CD14-positive monocyte (primary cell): ENCODE results near the gene COL21A1. TPM values are rescaled to one million over a fixed set of nuclear protein-coding genes. Genes with fewer than 3 reads are reported as not detected.

Experiments
- DNase-seq, 3 donors: peaks; one replicate each; pipeline ENCODE4 v3.0.0-alpha.2; 2011 to 2022
- H2AFZ ChIP-seq: 2 replicates; pipeline ENCODE4 v1.6.0; 2012; ENCODE audit warnings: mild to moderate bottlenecking, low read depth, low read length, inconsistent platforms; ENCODE audit not compliant: insufficient read depth, poor library complexity, severe bottlenecking
- H3K27ac ChIP-seq, 2 donors: 1 replicate in 1 of 2; 2 replicates in 1 of 2; pipeline ENCODE4 v1.5.1; 2012 to 2013; ENCODE audit warnings: low read length in 2 of 2, control low read depth in 1 of 2, inconsistent platforms in 1 of 2, low read depth in 1 of 2, mild to moderate bottlenecking in 1 of 2
- H3K27me3 ChIP-seq, 2 donors: one replicate each; pipeline versions ENCODE4 v1.6.0 to v1.6.1; 2011 to 2013; ENCODE audit warnings: low read length in 2 of 2; ENCODE audit not compliant: control insufficient read depth in 2 of 2, insufficient read depth in 2 of 2
- H3K36me3 ChIP-seq, 2 donors: replicated peaks in 1 of 2; 1 replicate in 1 of 2; 2 replicates in 1 of 2; pipeline versions ENCODE4 v1.5.1 to v1.6.1; 2012 to 2013; ENCODE audit warnings: low read length in 2 of 2, control low read depth in 1 of 2, inconsistent platforms in 1 of 2, mild to moderate bottlenecking in 1 of 2; ENCODE audit not compliant: insufficient read depth in 2 of 2, control insufficient read depth in 1 of 2
- H3K4me1 ChIP-seq, 2 donors: 1 replicate in 1 of 2; 2 replicates in 1 of 2; pipeline versions ENCODE4 v1.5.1 to v1.6.1; 2012 to 2013; ENCODE audit warnings: low read length in 2 of 2, control low read depth in 1 of 2, inconsistent platforms in 1 of 2, mild to moderate bottlenecking in 1 of 2, moderate library complexity in 1 of 2; ENCODE audit not compliant: insufficient read depth in 2 of 2, control insufficient read depth in 1 of 2
- H3K4me2 ChIP-seq: replicated peaks from 2 replicates; pipeline ENCODE3; 2012; ENCODE audit warnings: low read length, moderate library complexity, mild to moderate bottlenecking; ENCODE audit not compliant: poor library complexity, severe bottlenecking; ENCODE audit errors: extremely low read depth
- H3K4me3 ChIP-seq, 3 experiments: fragments of 200-600 bp in 1 of 3; sonication (generic) in 1 of 3; replicated peaks in 1 of 3; 1 replicate in 2 of 3; 2 replicates in 1 of 3; pipeline ENCODE4 v1.5.1; 2011 to 2013; ENCODE audit warnings: low read length in 3 of 3, mild to moderate bottlenecking in 3 of 3, control low read depth in 2 of 3, low read depth in 2 of 3, inconsistent platforms in 1 of 3, moderate library complexity in 1 of 3
- H3K79me2 ChIP-seq: 2 replicates; pipeline ENCODE4 v1.6.0; 2012; ENCODE audit warnings: mild to moderate bottlenecking, control low read depth, inconsistent platforms, low read length, moderate library complexity; ENCODE audit not compliant: insufficient read depth
- H3K9ac ChIP-seq: 2 replicates; pipeline ENCODE4 v1.6.0; 2017; ENCODE audit warnings: low read length, mild to moderate bottlenecking; ENCODE audit not compliant: insufficient read depth, poor library complexity, severe bottlenecking
- H3K9me3 ChIP-seq, 2 donors: replicated peaks in 1 of 2; 1 replicate in 1 of 2; 2 replicates in 1 of 2; pipeline versions ENCODE4 v1.5.1 to v1.6.1; 2012 to 2013; ENCODE audit warnings: low read length in 2 of 2, control low read depth in 1 of 2; ENCODE audit not compliant: control insufficient read depth in 1 of 2, insufficient read depth in 1 of 2
- H4K20me1 ChIP-seq: 2 replicates; pipeline ENCODE4 v1.6.0; 2012; ENCODE audit warnings: mild to moderate bottlenecking, low read length, control low read depth, moderate library complexity; ENCODE audit not compliant: insufficient read depth
- H3K27ac Mint-ChIP-seq, 7 donors: one replicate each; pipeline ENCODE4 v1.8.0; 2020; ENCODE audit warnings: mild to moderate bottlenecking in 7 of 7, mixed read lengths in 7 of 7, moderate library complexity in 6 of 7, inconsistent platforms in 2 of 7
- H3K27me3 Mint-ChIP-seq, 3 donors: one replicate each; pipeline ENCODE4 v1.8.0; 2021 to 2022; ENCODE audit warnings: low read depth in 3 of 3, mild to moderate bottlenecking in 3 of 3, mixed read lengths in 3 of 3, moderate library complexity in 3 of 3, inconsistent platforms in 1 of 3
- H3K36me3 Mint-ChIP-seq, 2 donors: one replicate each; pipeline ENCODE4 v1.8.0; 2020; ENCODE audit warnings: mixed read lengths in 2 of 2, inconsistent platforms in 1 of 2, mild to moderate bottlenecking in 1 of 2
- H3K4me1 Mint-ChIP-seq: one replicate; pipeline ENCODE4 v1.8.0; 2020; ENCODE audit warnings: mild to moderate bottlenecking, mixed read lengths
- H3K4me3 Mint-ChIP-seq, 2 donors: one replicate each; pipeline ENCODE4 v1.8.0; 2020; ENCODE audit warnings: mild to moderate bottlenecking in 2 of 2, mixed read lengths in 2 of 2, moderate library complexity in 1 of 2
- H3K9me3 Mint-ChIP-seq, 7 donors: one replicate each; pipeline ENCODE4 v1.8.0; 2020 to 2022; ENCODE audit warnings: mixed read lengths in 7 of 7, mild to moderate bottlenecking in 6 of 7, moderate library complexity in 6 of 7, inconsistent platforms in 2 of 7
- WGBS: methylation state at CpG from one replicate; pipeline ENCODE4 v1.1.5; 2013; ENCODE audit warnings: missing lambda C conversion rate; ENCODE audit not compliant: insufficient coverage; 5-methylcytosine and 5-hydroxymethylcytosine counted together
- intact Hi-C, 2 donors: fragments of 100-400 bp; cut with micrococcal nuclease; formaldehyde crosslinking; loops; one replicate each; pipeline versions ENCODE4 v1.15.0 to v1.15.1; 2023
- polyA plus RNA-seq, 3 donors: library from polyadenylated mRNA; depleted of rRNA in 1 of 3; unstranded in 2 of 3; stranded (reverse) in 1 of 3; fragments of 300-500 nt in 2 of 3; fragments of >200 nt in 1 of 3; fragmentation: Illumina TruSeq in 2 of 3; gene quantifications; 1 replicate in 2 of 3; 2 replicates in 1 of 3; pipeline ENCODE4 v1.2.3, GENCODE V29; 2012 to 2021
- TF ChIP-seq, protein P1 (sequence below): fragments of 200-600 bp; IDR thresholded peaks from one replicate; pipeline ENCODE4 v1.8.0; 2022; ENCODE audit warnings: antibody characterized with exemption, mild to moderate bottlenecking

COL21A1 gene
- polyA plus RNA-seq, 3 donors: 0.03 TPM; not detected in 2

DNA sequence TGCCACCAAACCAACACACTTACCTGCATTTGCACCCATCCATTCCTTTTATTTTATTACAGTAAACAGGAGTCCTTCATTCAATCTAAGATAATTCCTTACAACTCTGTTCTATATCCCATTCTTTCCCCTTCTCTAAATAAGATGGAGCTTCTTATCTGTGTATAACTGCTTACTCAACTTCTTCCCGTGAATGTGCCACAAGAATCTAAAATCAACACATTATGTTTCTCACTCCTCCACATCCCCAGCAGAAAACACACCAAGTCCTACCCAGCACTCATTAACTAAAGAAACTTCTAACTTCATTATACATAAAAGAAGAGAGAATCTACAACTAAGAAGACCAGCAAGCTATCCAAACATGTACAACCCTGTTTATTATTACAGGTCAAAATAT is 141.1 kb downstream of the COL21A1 start:
- H2AFZ ChIP-seq: no peak overlapping the region
- TF ChIP-seq, protein P1, sequence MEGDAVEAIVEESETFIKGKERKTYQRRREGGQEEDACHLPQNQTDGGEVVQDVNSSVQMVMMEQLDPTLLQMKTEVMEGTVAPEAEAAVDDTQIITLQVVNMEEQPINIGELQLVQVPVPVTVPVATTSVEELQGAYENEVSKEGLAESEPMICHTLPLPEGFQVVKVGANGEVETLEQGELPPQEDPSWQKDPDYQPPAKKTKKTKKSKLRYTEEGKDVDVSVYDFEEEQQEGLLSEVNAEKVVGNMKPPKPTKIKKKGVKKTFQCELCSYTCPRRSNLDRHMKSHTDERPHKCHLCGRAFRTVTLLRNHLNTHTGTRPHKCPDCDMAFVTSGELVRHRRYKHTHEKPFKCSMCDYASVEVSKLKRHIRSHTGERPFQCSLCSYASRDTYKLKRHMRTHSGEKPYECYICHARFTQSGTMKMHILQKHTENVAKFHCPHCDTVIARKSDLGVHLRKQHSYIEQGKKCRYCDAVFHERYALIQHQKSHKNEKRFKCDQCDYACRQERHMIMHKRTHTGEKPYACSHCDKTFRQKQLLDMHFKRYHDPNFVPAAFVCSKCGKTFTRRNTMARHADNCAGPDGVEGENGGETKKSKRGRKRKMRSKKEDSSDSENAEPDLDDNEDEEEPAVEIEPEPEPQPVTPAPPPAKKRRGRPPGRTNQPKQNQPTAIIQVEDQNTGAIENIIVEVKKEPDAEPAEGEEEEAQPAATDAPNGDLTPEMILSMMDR: no peak
- Mint-ChIP-seq H3K4me3 (no peak overlapping the region), H3K36me3 (no peaks in the 10 kb centered on the region), H3K27me3 (peaks cover 0 to 2% (median 0%) of the 10 kb centered on the region in 3 donors), H3K4me1 (peaks cover 6% of the 10 kb centered on the region), H3K9me3 (peaks cover 3 to 9% (median 6%) of the 10 kb centered on the region in 7 donors), H3K27ac (no peak overlapping the region)
- no peaks in the 10 kb centered on the region for H3K79me2 ChIP-seq
- H3K4me3 ChIP-seq: no peak overlapping the region
- DNase-seq: no peak
- peaks cover 3 to 18% of the 10 kb centered on the region in 2 donors for H3K4me1 ChIP-seq
- WGBS: 80% methylated on average over 1 of the region's 1 CpG
- H3K9me3 ChIP-seq: no peaks in the 10 kb centered on the region
- H3K27ac ChIP-seq: no peak overlapping the region
- no peaks in the 10 kb centered on the region for H4K20me1 ChIP-seq
- H3K4me2 ChIP-seq: no peak overlapping the region
- H3K36me3 ChIP-seq: no peaks in the 10 kb centered on the region
- H3K9ac ChIP-seq: no peak overlapping the region
- intact Hi-C loops: no loop called here
- no peaks in the 10 kb centered on the region for H3K27me3 ChIP-seq

DNA sequence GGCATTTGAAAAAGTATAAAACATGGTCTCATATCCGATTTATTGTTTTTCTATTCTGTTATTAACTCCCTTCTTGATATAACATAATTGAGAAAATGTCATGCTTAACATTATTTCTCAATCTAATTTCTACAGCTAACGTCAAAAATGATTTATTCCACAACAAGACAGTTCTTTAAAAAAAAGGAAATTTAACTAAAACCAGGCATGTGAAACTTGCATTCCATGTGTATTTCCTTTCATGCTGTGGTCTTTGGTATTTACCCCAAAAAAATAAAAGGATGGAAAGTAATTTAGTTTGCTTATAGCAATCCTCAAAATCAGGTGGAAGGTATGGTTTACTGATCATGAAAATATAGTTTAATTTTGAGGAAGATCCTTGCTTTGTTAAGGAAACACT is 142.8 kb downstream of the COL21A1 start:
- no CpG with 5 or more reads among the region's 2 CpGs for WGBS
- no peaks in the 10 kb centered on the region for H3K9me3 ChIP-seq

More for the DNA sequence above, 142.8 kb downstream of the COL21A1 start:
- no peak overlapping the region for H3K4me2 ChIP-seq
- Mint-ChIP-seq H3K27me3 (peaks cover 0 to 2% (median 0%) of the 10 kb centered on the region in 3 donors), H3K4me3 (no peak overlapping the region), H3K9me3 (peaks cover 3 to 11% (median 7%) of the 10 kb centered on the region in 7 donors), H3K36me3 (no peaks in the 10 kb centered on the region), H3K27ac (no peak overlapping the region), H3K4me1 (peaks cover 21% of the 10 kb centered on the region)
- intact Hi-C loops: no loop called here
- H3K4me1 ChIP-seq: peaks cover 19 to 32% of the 10 kb centered on the region in 2 donors
- no peaks in the 10 kb centered on the region for H4K20me1 ChIP-seq
- H3K9ac ChIP-seq: no peak overlapping the region
- TF ChIP-seq, protein P1: no peak
- DNase-seq: no peak
- H3K4me3 ChIP-seq: no peak overlapping the region
- H3K27me3 ChIP-seq: no peaks in the 10 kb centered on the region
- no peak overlapping the region for H3K27ac ChIP-seq
- no peaks in the 10 kb centered on the region for H3K79me2 ChIP-seq
- no peaks in the 10 kb centered on the region for H3K36me3 ChIP-seq
- no peak overlapping the region for H2AFZ ChIP-seq
